HEK293 (cell line): ENCODE data around the gene MLLT10.

Experiments
- GFI1B ChIP-seq: fragments of 450-650 bp; formaldehyde crosslinking; IDR thresholded peaks from 2 replicates; pipeline ENCODE4 v1.5.1; 2016; ENCODE audit warnings: missing biosample characterization, missing genetic modification characterization
- KLF10 ChIP-seq: fragments of 450-650 bp; IDR thresholded peaks from 2 replicates; pipeline ENCODE4 v1.5.1; 2018; ENCODE audit warnings: missing biosample characterization, mild to moderate bottlenecking, missing genetic modification characterization
- MEIS1 ChIP-seq: sonication (generic); formaldehyde crosslinking; IDR thresholded peaks from 2 replicates; pipeline ENCODE4 v1.8.1; 2022; ENCODE audit warnings: missing genetic modification reagents, mild to moderate bottlenecking, borderline replicate concordance
- PBX3 ChIP-seq: sonication (generic); formaldehyde crosslinking; IDR thresholded peaks from 2 replicates; pipeline ENCODE4 v1.8.1; 2022; ENCODE audit warnings: mild to moderate bottlenecking, moderate library complexity, missing genetic modification reagents
- REST ChIP-seq: fragments of 450-650 bp; formaldehyde crosslinking; IDR thresholded peaks from 2 replicates; pipeline ENCODE4 v1.5.1; 2016; ENCODE audit warnings: missing biosample characterization, missing genetic modification characterization
- YY1 ChIP-seq: fragments of 450-650 bp; formaldehyde crosslinking; IDR thresholded peaks from 2 replicates; pipeline ENCODE4 v1.5.1; 2018; ENCODE audit warnings: missing biosample characterization, missing genetic modification characterization
- ZBTB48 ChIP-seq: fragments of 450-650 bp; formaldehyde crosslinking; IDR thresholded peaks from 2 replicates; pipeline ENCODE4 v1.5.1; 2016; ENCODE audit warnings: missing biosample characterization, missing genetic modification characterization
- ZNF146 ChIP-seq: fragments of 450-650 bp; formaldehyde crosslinking; IDR thresholded peaks from 2 replicates; pipeline ENCODE4 v1.5.1; 2016; ENCODE audit warnings: missing biosample characterization, missing genetic modification characterization
- ZNF274 ChIP-seq, 2 experiments: fragments of 200-500 bp in 1 of 2; fragments of 450-650 bp in 1 of 2; sonication (Bioruptor generic) in 1 of 2; formaldehyde crosslinking in 1 of 2; IDR thresholded peaks; 2 replicates each; pipeline versions ENCODE4 v1.5.1 to v1.6.1; 2014 to 2016; ENCODE audit warnings: borderline replicate concordance in 1 of 2, inconsistent platforms in 1 of 2, low read length in 1 of 2, missing biosample characterization in 1 of 2, missing genetic modification characterization in 1 of 2
- ZNF558 ChIP-seq: fragments of 450-650 bp; formaldehyde crosslinking; IDR thresholded peaks from 2 replicates; pipeline ENCODE4 v1.5.1; 2016; ENCODE audit warnings: missing biosample characterization, missing genetic modification characterization
- ZNF660 ChIP-seq: fragments of 450-650 bp; IDR thresholded peaks from 2 replicates; pipeline ENCODE4 v1.5.1; 2018; ENCODE audit warnings: missing biosample characterization, mild to moderate bottlenecking, missing genetic modification characterization
- ZNF830 ChIP-seq: fragments of 450-650 bp; IDR thresholded peaks from 2 replicates; pipeline ENCODE4 v1.5.0; 2018; ENCODE audit warnings: missing biosample characterization, missing genetic modification characterization, low read depth, mild to moderate bottlenecking, moderate library complexity
- ZSCAN18 ChIP-seq: fragments of 450-650 bp; formaldehyde crosslinking; IDR thresholded peaks from 2 replicates; pipeline ENCODE4 v1.5.1; 2016; ENCODE audit warnings: missing biosample characterization, missing genetic modification characterization

GRCh38 chr10:21536874-21537273 lies 2.8 kb downstream of the MLLT10 start:
- TF ChIP-seq YY1 (tag by site-specific recombination) (no peak), MEIS1 (no peak), ZNF274 (IDR thresholded peaks at IDR 0.05; ENCODE audit: low read length) (no peak), ZNF274 (tag by site-specific recombination; IDR thresholded peaks at IDR 0.05; ENCODE audit: borderline replicate concordance) (no peak), ZNF146 (tag by site-specific recombination) (no peak), ZNF558 (no peak), ZNF830 (no peak), ZNF660 (tag by site-specific recombination) (no peak), REST (no peak), ZBTB48 (tag by site-specific recombination) (no peak), ZSCAN18 (tag by site-specific recombination) (no peak), PBX3 (CRISPR knock-in tag) (no peak), KLF10 (tag by site-specific recombination) (no peak), GFI1B (tag by site-specific recombination) (no peak)
